Femur (tissue), 1 donor: ENCODE data around the gene MAD1L1.
"Not testable (repeated sequence)": the region's sequence is repeated elsewhere in the genome, so short reads cannot be mapped to it uniquely, and the experiment has no call there.

Source experiments
- DNase-seq: peaks from one replicate; pipeline ENCODE4 v3.0.0-alpha.2; 2017

The MAD1L1 gene

GRCh38 chr7:1931951-1932270 is 300.8 kb downstream of the MAD1L1 start:
- DNase-seq, result no peak

- DNase-seq, result no peak
Observed at GRCh38 chr7:1931256-1931950, 301.3 kb downstream of the MAD1L1 start.

DNA sequence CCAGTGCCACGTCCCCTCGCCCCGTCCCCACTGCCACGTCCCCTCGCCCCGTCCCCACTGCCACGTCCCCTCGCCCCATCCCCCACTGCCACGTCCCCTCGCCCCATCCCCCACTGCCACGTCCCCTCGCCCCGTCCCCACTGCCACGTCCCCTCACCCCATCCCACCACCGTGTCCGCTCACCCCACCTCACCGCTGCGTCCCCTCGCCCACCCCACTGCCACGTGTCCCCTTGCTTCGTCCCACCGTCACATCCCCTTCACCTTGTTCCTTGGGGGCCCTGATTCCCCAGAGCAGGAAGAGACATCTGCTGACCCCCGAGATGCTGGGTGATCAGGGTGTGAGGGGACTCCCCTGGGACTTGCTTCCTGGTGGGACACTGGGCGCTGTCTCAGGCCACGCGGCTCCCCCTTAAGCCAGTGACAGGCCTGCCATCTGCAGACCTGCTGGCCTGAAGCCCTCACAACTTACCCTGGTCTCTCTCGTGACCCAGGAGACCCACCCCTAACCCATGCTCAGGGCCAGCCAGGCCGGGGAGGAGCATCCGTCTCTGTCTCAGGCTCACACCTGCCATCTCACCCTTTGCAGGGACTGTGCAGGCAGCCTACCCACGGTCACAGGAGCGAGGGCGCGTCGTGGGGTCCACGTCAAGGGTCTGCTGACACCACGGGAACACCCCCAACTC is 302.2 kb downstream of the MAD1L1 start:
- no peak for DNase-seq

GRCh38 chr7:1929349-1929925 is 303.3 kb downstream of the MAD1L1 start:
- DNase-seq, result not testable (repeated sequence)

DNA sequence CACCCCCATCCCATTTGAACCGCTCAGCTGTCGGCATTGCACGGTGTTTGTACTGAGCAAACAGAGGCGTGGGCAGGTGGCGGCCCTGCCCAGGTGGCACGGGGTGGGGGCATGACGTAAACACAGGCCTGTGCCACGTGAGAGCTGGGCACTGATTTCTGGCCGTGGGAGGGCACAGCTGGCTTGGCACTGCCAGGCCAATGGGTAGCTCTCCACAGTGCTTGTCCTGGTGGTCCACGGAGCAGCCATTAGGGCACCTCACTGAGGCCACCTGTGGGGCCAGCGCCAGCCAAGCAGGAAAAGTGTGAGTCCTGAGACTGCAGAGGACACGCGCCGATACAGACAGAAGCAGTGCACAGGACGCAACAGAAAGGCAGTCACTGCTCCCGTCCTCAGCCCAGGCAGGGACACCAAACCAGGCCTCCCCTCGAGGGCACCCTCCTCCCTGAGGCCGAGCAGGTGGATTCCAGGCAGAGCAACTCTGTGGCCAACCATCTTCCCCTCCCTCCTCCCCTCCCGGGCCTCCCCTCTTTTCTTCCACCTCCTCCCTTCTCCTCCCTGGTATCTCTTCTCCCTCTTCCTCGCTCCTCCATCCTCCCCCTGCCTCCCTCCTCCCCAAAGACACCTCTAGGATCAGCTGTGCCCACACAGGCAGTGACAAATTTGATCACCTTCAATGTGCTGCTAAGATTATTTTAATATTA is 303.9 kb downstream of the MAD1L1 start:
- DNase-seq, result no peak

DNA sequence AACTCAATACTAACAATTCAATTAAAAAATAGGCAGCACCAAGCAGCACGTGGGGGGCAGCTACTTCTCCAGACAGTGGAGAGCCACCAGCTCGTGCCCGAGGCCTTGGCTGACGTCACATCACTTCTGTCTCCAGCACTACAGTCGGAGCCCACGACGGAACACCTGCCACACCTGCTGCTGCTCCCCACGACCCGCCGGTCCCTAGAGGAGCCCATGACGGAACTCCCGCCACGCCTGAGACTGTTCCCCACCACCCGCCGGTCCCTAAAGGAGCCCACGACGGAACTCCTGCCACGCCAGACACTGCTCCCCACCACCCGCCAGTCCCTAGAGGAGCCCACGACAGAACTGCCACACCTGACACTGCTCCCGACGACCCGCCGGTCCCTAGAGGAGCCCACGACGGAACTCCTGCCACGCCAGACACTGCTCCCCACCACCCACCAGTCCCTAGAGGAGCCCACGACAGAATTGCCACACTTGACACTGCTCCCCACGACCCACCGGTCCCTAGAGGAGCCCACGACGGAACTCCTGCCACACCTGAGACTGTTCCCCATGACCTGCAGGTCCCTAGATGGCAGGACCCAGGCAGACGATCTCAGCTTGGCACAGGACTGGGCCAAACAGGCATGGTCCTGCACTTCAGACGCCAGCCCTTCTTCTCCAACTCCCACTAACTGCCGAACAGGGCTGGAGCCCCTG is 304.7 kb downstream of the MAD1L1 start:
- DNase-seq, result no peak

GRCh38 chr7:1926908-1927306 is 305.8 kb downstream of the MAD1L1 start:
- no peak for DNase-seq

DNA sequence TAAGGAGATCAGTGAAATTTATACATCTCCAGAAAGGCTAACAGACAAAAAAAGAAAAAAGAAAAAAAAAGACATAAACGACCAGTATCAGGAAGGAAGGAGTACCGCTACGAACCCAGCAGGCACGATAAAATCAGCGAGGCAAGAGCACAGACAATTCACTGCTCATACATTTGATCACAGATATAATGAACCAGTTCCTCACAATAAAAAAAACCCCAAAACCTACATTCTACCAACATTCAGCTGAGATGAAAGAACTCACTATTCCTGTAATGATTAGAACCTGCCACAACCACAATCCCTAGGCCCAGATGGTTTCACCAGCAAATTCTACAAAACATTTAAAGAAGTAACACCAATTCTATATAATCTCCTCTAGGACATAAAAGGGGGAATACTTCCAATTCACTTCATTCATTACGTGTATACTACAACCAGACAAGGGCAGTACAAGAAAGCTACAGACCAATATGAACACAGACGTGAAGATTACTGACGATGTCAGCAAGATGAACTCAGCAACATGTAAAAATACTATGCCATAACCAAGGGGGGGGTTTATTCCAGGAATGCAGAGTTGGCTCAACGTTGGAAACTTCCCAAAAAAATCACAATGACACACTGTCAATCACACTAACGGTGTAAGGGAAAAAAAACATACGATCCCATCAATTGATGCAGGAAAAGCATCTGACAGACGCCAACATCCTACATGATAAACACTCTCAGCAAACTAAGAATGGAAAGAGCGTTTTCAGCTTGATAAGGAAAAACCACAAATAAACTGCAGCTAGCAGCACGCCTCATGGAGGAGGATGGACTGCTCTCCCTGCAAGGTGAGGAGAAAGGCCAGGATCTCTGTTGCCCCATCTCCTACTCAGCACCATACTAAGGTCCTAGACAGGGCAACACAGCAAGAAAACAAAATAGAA is 306.5 kb downstream of the MAD1L1 start:
- no peak for DNase-seq

DNA sequence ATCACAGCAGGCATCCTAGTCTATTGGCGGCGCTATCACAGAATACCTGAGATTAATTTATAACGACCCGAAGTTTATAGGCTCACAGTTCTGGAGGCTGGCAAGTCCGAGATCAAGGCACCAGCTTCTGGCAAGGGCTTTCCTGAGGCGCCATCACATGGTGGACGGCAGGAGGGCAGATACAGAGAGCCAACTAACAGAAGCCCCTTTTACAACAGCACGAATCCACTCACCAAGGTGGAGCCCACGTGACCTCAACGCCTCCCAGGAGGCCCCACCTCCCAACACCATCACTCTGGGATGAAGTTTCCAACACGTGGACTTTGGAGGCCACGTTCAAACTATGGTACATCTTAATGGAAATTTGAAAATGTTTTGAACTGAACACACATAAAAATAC is 307.4 kb downstream of the MAD1L1 start:
- DNase-seq, result no peak

DNA sequence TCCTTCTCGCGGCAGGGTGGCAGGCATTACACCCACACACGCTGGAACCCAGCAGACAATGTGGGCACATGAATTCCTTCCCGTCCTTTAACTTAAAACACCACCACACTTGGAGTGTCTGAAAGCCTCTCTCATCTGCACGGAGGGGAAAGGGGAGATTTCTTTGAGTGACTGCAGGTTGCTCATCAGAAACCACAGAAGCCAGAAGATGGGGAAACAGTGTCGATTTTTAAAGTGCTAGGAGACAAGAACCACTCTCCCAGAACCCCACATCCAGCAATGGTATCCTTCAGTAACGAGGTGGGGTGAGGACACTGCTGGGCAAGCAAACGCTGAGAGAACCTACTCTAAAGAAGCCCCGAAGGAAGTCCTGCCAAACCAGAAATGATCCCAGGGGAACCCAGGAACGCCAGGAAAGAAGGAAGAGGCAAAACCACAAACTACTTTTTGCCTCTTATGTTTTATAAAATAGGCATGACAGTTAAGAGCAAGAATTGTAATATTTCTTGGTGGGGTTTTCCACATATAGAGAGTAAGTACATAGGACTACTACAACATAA is 308.4 kb downstream of the MAD1L1 start:
- DNase-seq, result no peak

GRCh38 chr7:1923409-1924257 is 309.1 kb downstream of the MAD1L1 start:
- DNase-seq, result no peak

DNA sequence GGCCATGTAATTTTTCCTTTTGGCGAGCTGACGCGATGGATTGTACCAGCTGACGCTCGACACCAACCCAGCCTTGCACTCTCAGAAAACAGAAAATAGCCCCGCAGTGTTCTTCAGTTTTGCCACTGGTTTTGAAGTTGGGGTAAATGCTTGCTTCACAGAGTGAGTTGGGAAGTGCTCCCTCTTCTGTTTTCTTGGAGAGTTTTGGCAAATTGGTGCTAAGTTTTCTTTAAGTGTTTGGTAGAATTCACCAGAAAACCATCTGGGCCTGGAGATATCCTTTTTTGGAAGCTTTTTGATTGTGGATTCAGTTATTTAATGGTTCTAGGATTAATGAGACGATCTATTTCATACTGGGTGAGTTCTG is 309.9 kb downstream of the MAD1L1 start:
- DNase-seq, result no peak

- DNase-seq, result no peak
Observed at GRCh38 chr7:1922071-1922869, 310.5 kb downstream of the MAD1L1 start.

- DNase-seq, result no peak
Observed at GRCh38 chr7:1920881-1921280, 311.9 kb downstream of the MAD1L1 start.

DNA sequence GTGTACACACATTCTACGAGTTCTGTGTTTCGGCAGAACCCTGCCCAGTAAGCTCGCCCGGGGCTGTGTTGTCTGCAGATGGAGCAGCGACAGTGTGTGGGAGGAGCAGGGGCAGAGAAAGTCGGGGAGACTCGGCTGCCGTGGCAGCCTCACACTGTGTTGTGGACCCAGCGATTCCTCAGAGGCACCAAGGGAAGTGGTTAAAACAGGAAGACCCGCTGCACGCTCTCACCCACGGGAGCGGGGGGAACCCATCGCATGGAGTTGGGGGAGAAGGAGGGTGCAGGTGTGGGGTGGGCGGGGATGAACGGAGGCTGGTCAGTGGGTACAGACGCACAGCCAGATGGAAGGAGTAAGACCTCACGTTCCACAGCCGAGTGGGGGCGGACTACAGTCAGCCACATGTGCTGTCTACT is 312.5 kb downstream of the MAD1L1 start:
- DNase-seq, result no peak

GRCh38 chr7:1919539-1920265 is 313.0 kb downstream of the MAD1L1 start:
- peak; percentile 60 for DNase-seq

DNA sequence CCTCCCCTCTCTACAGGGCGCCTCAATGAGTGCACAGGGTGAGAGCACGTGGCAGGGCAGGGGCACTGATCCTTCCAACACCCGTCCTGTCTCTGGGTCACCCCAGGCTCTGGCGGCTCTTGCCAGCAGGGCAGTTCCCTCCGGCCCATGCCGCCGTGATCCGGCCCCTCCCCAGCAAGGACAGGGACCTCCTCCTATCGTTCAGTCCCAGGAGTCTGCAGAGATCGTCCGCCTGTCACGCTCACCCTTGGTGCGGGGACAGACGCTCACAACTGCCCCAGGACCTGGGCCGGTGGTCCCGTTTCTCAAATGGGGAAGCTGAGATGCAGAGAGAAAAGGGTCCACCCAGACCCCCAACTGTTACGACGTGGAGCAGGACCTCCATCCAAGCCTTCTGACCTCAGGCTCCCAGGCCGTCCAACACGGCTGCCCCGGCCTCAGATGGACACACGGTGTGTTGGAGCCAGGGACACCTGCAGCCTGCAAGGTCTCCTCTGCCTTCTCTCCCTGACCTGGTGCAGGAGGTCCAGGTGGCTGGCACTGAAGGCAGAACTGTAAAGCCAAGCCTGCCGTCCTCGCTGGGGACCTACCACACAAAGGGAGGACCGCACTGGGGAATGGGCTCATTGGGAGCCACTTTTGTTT is 313.7 kb downstream of the MAD1L1 start:
- DNase-seq, result no peak

DNA sequence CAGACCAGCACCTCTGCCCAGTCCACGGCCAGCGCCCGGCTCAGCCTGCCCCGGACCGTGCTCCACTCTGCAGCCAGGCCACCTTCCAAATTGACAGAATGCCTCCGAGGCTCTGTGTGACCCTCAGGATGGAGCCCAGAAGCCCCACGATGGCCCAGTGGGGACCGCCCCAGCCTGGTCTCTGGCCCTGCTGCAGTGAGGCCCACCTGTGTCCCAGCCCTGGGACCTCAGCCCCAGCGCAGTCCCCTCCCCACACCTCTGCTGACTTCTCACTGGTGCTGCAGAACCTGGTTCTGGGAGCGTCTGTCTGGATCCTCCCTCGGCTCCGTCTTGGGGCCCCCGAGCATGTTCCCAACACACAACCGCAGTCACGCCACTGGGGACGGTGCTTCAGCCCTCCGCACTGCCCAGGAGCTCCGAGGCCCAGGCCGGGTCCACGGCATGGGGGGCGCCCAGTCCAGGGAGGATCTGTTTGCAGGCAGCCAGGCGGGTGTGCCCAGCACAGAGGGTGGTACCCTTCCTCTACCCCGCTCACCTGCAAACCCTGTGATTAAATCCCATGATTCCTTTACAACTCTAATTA is 314.6 kb downstream of the MAD1L1 start:
- DNase-seq, result no peak
